GM12874 (cell line): ENCODE measurements around the gene NEK11.

ENCODE experiments used
- CTCF ChIP-seq: IDR thresholded peaks from 2 replicates; pipeline ENCODE4 v1.5.1; 2011; ENCODE audit warnings: low read depth, mild to moderate bottlenecking, control low read depth, low read length, moderate library complexity; ENCODE audit not compliant: insufficient read depth

The NEK11 gene

GRCh38 chr3:131026321-131027151, at the start of gene NEK11, which contains the start of gene ASTE1:
Gene NEK11, plus strand, starts transcription at chr3:131026877. Its CDS starts 2,832 bp downstream, at chr3:131029709.
Gene ASTE1, minus strand, starts transcription at chr3:131026825. Its CDS starts 1,519 bp downstream, at chr3:131025306.
- TF ChIP-seq CTCF, result no peak

- no peak for TF ChIP-seq CTCF
These were observed 47.6 kb upstream of the NEK11 start for GRCh38 chr3:130979117-130979516.

- TF ChIP-seq CTCF, result no peak
These were observed 45.2 kb upstream of the NEK11 start for GRCh38 chr3:130981469-130981868.

- TF ChIP-seq CTCF, result no peak
These were observed 36.4 kb upstream of the NEK11 start for GRCh38 chr3:130990282-130990681.

- TF ChIP-seq CTCF, result no peak
These were observed 35.6 kb upstream of the NEK11 start for GRCh38 chr3:130991126-130991525.

- TF ChIP-seq CTCF, result no peak
These were observed 34.3 kb upstream of the NEK11 start for GRCh38 chr3:130992344-130992743.

GRCh38 chr3:130997289-130997688, 29.4 kb upstream of the NEK11 start:
- no peak for TF ChIP-seq CTCF
